Hematopoietic multipotent progenitor cell treated with erythropoietin and hydrocortisone succinate and interleukin-3 and kit ligand, for 15 days (in vitro differentiated cells): ENCODE data around the gene GALNT14.
"Not testable (repeated sequence)": the region's sequence is repeated elsewhere in the genome, so short reads cannot be mapped to it uniquely, and the experiment has no call there.

Experiments used
- DNase-seq: peaks from one replicate; pipeline ENCODE4 v3.0.0-alpha.2; 2015; ENCODE audit warnings: low spot score

GALNT14 gene, protein sequence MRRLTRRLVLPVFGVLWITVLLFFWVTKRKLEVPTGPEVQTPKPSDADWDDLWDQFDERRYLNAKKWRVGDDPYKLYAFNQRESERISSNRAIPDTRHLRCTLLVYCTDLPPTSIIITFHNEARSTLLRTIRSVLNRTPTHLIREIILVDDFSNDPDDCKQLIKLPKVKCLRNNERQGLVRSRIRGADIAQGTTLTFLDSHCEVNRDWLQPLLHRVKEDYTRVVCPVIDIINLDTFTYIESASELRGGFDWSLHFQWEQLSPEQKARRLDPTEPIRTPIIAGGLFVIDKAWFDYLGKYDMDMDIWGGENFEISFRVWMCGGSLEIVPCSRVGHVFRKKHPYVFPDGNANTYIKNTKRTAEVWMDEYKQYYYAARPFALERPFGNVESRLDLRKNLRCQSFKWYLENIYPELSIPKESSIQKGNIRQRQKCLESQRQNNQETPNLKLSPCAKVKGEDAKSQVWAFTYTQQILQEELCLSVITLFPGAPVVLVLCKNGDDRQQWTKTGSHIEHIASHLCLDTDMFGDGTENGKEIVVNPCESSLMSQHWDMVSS

DNA sequence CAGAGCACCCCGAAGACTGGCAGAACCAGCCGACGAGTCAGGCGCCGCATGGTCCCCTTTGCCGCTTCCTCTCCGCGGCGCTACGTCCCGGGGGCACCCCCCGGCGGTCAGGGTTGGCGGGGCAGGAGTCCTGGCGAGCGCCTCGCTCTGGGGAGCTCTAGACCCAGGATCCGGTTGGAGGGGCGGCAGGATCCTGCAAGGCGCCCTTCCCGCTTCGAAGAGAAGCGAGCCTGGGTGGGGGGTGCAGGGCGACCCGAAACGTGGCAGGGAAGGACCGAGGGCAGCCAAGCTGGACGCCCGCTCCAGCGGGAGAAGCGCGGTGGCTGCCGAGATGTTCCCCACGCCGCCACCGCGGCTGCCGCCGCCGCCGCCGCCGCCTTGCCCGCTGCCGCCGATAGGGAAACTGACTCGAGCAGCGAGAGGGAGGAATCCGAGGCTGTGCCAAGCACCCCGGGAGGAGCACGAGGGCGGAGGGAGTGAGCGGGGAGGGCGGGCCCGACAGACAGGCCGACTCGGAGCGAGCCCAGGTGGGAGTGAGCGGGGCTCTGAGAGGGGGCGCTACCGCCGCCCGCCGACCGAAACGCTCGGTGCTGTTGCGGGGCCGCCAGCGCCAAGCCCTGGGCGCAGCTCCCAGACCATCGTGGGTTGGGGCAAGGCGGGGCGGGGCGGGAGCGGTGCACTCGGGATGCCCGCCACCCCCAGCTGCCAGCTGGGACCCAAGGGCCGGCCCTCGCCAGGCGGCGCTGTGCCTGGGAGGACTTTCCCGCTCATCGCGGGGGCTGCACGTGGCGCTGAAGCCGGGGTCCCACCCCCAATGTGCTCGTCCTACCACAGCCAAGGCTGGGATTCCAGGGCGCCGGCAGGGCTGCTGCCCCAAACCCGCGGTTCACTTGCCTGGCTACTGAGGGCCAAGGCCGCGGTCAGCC, at the start of gene GALNT14:
Gene GALNT14, minus strand, starts transcription at position 404 of the 926 bp plus-strand sequence. Its CDS starts 354 bp downstream, at position 50.
- no peak for DNase-seq

GRCh38 chr2:31187166-31187565, 48.9 kb upstream of the GALNT14 start:
- no peak for DNase-seq

DNA sequence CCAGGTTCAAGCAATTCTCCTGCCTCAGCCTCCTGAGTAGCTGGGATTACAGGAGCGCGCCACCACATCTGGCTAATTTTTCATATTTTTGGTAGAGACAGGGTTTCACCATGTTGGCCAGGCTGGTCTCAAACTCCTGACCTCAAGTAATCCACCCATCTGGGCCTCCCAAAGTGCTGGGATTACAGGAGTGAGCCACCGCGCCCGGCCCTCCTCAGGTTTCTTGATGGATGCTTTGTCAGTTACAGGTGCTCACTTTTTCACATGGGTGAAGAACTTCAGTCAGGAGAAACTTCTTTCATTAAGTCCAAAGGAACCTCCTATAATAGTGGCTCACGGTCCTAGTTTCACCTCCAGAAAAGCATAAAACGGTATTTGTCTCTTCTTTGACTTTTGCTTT, 45.7 kb upstream of the GALNT14 start:
- DNase-seq: not testable (repeated sequence)

DNA sequence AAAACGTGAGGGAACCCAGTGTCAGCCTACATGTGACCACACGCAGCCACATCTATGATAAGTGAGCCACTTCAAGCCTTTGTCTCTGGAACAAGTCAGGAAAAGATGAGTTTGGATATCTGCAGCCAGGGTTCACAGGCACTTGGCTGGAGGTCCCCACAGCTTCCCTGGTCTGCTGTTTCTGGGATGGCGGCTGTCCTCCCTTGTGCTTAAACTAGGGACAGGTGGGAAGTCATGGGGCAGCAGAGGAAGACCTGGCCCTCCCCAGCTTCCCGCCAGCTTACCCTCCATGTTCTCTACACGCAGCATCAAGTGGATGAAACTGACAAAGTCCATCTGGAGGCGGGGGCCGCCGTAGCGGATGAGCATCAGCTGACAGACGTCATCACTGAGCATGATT, 38.5 kb upstream of the GALNT14 start:
- DNase-seq: no peak

GRCh38 chr2:31171142-31171541, 32.9 kb upstream of the GALNT14 start:
- no peak for DNase-seq

DNA sequence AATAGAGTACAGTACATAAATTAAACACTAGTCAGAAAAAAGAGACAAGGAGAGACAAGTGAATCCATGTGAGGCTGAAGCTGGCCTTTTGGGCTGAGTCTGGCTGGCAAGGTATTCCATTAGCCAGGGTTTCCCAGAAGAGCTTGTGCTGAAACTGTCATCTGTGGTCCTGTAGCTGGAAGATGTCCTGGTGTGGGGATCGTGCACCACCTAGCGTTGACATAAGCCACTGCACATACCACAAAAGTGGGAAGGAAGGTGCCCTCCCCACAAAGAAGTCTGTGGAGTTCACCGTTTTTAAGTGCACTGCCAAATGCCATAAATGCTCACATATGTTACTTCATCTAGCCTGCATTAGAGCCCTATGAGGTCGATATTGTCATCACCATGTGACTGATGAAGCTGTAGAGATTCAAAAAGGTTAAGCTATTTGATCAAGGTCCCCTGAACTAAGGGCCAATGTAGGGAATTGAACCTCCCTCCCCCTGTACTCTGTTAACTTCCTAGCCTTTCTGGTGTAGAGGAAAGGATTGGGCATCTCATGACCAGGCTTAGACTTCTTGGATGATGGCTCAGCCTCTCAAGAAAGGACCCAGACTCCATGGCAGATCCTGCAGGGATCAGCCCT, 31.9 kb upstream of the GALNT14 start:
- peak; percentile 51 for DNase-seq

- DNase-seq: no peak
These were observed 30.1 kb upstream of the GALNT14 start for GRCh38 chr2:31168291-31168690.

GRCh38 chr2:31166925-31167324, 28.7 kb upstream of the GALNT14 start:
- DNase-seq: no peak

GRCh38 chr2:31163011-31163539, 24.8 kb upstream of the GALNT14 start:
- no peak for DNase-seq

DNA sequence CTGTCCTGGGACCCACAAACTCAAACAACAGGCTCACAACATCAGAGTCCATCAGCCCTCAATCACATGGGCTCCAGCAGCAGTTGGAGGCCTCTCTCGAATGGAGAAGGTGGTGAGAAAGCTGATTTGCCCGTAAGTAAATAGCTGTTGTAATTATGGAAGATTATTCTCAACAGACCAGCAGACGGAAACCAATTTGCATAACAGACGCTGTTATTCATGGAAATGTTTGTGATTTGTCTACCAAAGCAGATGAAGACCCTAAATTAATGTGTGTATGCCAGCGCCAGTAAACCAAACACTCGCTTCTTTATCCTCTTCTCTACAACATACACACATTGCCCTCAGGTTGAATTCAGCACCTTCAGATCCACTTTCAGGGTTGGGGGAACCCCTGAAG, 23.4 kb upstream of the GALNT14 start:
- no peak for DNase-seq

DNA sequence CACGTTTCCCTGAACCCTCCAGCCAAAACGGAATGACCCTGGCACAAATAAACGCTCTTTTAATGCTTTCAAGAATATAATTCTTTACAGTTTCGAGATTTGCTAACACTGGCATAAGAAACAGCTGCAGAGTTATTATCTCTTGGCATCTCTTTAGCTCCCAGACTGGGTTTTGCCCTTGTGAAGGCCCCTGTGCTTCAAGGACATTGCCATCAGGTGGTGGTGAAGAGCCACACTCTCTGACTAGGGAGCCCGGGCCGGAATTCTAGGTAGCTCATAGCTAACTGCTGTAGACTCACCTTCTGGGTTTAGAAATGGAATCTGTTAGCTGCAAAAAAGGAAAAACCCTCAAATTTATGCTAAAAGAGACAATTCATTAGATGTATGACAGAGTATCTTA, 13.3 kb upstream of the GALNT14 start:
- DNase-seq: no peak

- no peak for DNase-seq
These were observed 12.0 kb upstream of the GALNT14 start for GRCh38 chr2:31150120-31150670.

- no peak for DNase-seq
These were observed 10.3 kb upstream of the GALNT14 start for GRCh38 chr2:31148514-31148913.

DNA sequence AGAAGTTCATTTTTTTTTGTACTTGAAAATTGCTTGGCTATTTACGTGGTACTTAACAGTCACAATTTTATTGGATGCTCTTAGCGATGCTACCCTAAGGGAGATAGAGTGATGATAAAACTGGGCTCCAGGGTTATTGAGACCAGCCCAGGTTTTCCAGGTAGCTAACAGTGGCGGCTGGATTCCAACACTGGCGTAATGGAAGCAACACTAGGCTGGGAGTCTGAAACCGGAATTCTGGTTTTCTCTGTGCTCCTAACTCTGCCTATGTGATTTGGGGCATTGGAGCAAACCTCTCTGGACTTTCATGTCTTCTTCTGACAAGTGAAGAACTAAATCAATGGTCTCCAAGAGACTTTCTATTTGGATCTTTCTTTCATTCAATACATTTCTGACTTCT, 9.4 kb upstream of the GALNT14 start:
- no peak for DNase-seq

DNA sequence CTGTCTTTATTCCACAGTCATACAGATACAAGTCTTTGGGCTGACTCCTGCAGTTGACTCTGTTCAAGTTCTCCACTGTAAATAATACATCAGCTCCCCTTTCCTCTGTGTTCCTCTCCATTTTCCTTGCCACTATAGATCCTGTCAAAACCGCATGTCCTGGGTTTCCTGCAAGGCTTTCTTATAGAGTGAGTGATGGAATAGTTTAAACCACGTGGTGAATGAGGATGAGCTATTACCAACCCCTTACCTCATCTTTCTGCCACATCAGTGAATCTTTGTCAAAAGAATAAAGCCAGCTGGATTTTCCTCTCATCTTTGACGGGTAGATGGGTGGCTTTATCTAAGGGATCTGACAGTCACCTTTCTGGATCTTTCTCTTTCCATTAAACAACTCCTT, 3.9 kb upstream of the GALNT14 start:
- no peak for DNase-seq

- DNase-seq: no peak
These were observed 3.3 kb upstream of the GALNT14 start for GRCh38 chr2:31141443-31142085.

DNA sequence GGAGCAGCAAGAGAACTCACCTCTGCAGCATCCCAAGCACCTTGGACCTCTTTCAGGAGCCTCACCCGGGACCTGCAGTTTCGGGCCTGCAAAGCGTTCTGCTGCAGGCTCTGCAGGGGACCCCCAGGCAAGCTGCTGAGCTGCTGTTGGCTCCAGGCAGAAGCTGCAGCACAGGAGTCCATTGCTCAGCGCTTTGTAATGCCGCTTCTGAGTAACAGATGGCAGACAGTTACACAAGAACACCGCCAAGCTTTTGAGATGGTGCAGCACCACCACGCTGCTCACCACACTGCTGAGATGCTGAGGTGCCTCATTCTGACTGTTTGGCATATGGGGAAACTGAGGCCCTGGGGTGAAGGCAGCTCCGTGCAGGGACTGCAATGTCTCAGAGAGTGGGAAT, 1.9 kb upstream of the GALNT14 start:
- DNase-seq: no peak

GRCh38 chr2:31139671-31140070, 1.4 kb upstream of the GALNT14 start:
- DNase-seq: no peak

DNA sequence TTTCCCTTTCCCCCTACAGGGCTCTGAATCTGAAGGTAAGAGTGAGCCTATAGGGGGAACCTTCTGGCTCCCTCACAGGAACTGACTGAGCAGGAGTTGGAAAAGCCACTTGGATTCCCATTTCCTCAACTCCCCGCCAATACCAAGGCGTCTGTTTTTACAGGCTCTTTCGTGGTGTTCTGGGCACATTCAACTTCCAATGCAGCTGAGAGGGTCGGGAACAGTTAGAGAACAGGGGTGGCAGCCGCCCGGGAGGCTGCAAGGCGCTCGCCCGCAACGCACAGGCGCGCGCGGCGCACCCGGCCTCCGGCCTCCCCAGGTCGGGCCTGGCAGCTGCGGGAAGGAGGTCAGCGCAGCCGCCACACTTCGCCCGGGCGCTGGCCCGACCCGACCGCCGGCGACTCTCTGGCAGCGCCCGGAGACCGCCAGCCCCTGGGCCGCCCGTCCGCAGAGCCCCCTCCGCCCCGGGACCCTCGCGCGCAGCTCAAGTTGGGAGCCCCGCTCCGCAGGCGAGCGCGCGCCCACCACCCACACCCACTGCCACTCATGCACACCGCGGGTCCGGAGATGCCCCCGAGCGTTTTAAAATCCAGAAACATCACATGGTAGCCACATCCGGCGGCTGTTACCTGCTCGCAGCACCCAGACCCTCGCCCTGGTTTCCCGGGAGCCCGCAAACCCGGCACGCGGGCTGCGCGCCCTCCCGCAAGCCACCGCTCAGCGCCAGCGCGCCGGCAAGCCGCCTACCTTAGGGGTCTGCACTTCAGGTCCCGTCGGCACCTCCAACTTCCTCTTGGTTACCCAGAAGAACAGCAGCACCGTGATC, 816 bp downstream of the GALNT14 start:
- DNase-seq: no peak

DNA sequence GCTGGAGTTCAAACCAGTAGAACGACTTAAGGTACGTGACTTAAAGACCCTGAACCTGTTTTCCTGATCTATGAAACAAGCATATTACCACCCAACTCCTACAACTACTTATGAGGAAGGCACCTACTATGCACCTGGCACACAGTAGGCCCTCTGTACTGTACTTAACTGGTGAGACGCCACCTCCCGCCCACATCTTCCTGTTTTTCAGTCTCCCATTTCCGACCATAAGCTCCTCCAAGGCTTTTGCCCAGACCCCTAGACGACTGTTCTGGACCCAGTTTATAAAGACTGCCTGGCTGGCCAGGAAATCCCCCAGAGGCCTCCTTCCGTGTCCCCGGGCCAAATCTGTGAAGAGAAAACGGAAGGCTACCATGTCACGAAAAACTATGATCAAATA, 1.5 kb downstream of the GALNT14 start:
- no peak for DNase-seq
